B cell (primary cell): Measurements from ENCODE around the gene TBCCD1. TPM values are rescaled to one million over a fixed set of nuclear protein-coding genes. Genes with fewer than 3 reads are reported as not detected.
A peak's percentile ranks its signal among the peaks of the same experiment; 100 is the strongest.

ENCODE experiments used
- ATAC-seq: fragments of 200-7000 bp; cut with Tn5 transposase; one replicate; pipeline ENCODE4 v1.10.0; 2021; ENCODE audit warnings: low read depth, mild to moderate bottlenecking, moderate number of reproducible peaks, moderate library complexity
- CTCF ChIA-PET: fragments of 350-600 bp; sonication (Branson Sonifier 250); formaldehyde crosslinking; loops from one replicate; lab custom pipeline; 2021; ENCODE audit warnings: antibody characterized with exemption, inconsistent platforms; lab: Charles Lee
- POLR2A ChIA-PET: fragments of 350-600 bp; sonication (Branson Sonifier 250); formaldehyde crosslinking; loops from one replicate; lab custom pipeline; 2021; ENCODE audit warnings: antibody characterized with exemption; lab: Charles Lee
- DNase-seq: peaks from one replicate; pipeline ENCODE4 v3.0.0; 2013
- H2AFZ ChIP-seq: 2 replicates; pipeline ENCODE4 v1.6.1; 2012; ENCODE audit warnings: mild to moderate bottlenecking, low read depth, low read length; ENCODE audit not compliant: insufficient read depth, poor library complexity, severe bottlenecking
- H3K27ac ChIP-seq, 2 donors: 1 replicate in 1 of 2; 2 replicates in 1 of 2; pipeline ENCODE4 v1.5.1; 2012 to 2013; ENCODE audit warnings: low read length in 2 of 2, mild to moderate bottlenecking in 2 of 2, moderate library complexity in 1 of 2
- H3K27me3 ChIP-seq, 4 experiments: fragments of 200-600 bp in 1 of 4; sonication (generic) in 1 of 4; replicated peaks in 1 of 4; 1 replicate in 2 of 4; 2 replicates in 2 of 4; pipeline versions ENCODE4 v1.6.1 to v1.7.0; 2013 to 2016; ENCODE audit warnings: low read length in 3 of 4, mild to moderate bottlenecking in 2 of 4, mixed read lengths in 1 of 4, moderate library complexity in 1 of 4; ENCODE audit not compliant: insufficient read depth in 4 of 4, control insufficient read depth in 3 of 4; ENCODE audit errors: control extremely low read depth in 1 of 4
- H3K36me3 ChIP-seq, 2 experiments: replicated peaks in 1 of 2; 1 replicate in 1 of 2; 2 replicates in 1 of 2; pipeline versions ENCODE4 v1.6.1 to v1.7.1; 2013; ENCODE audit warnings: low read length in 1 of 2; ENCODE audit not compliant: insufficient read depth in 2 of 2, control insufficient read depth in 1 of 2; ENCODE audit errors: control extremely low read depth in 1 of 2, extremely low read depth in 1 of 2
- H3K4me1 ChIP-seq, 2 donors: fragments of 200-600 bp in 1 of 2; sonication (generic) in 1 of 2; 1 replicate in 1 of 2; 2 replicates in 1 of 2; pipeline versions ENCODE4 v1.5.1 to v1.6.1; 2013 to 2017; ENCODE audit warnings: low read length in 2 of 2; ENCODE audit not compliant: control insufficient read depth in 2 of 2, insufficient read depth in 2 of 2
- H3K4me2 ChIP-seq: replicated peaks from 2 replicates; pipeline ENCODE3; 2012; ENCODE audit warnings: mild to moderate bottlenecking, low read depth, low read length; ENCODE audit not compliant: poor library complexity, severe bottlenecking
- H3K4me3 ChIP-seq, 5 experiments: fragments of 200-600 bp in 1 of 5; sonication (generic) in 1 of 5; 1 replicate in 3 of 5; 2 replicates in 2 of 5; pipeline versions ENCODE4 v1.5.1 to v1.7.0; 2011 to 2016; ENCODE audit warnings: low read length in 4 of 5, mild to moderate bottlenecking in 4 of 5, low read depth in 2 of 5, control low read depth in 1 of 5, moderate library complexity in 1 of 5; ENCODE audit not compliant: insufficient read depth in 1 of 5; ENCODE audit errors: control extremely low read depth in 1 of 5, extremely low read depth in 1 of 5
- H3K79me2 ChIP-seq: fragments of 200-600 bp; sonication (generic); one replicate; pipeline ENCODE4 v1.6.0; 2016; ENCODE audit warnings: low read length; ENCODE audit not compliant: control insufficient read depth, insufficient read depth
- H3K9ac ChIP-seq: fragments of 200-600 bp; sonication (generic); 2 replicates; pipeline ENCODE4 v1.6.1; 2017; ENCODE audit warnings: mild to moderate bottlenecking, low read length, moderate library complexity
- H3K9me3 ChIP-seq, 3 donors: one replicate each; pipeline versions ENCODE4 v1.6.1 to v1.7.1; 2013; ENCODE audit warnings: low read length in 2 of 3; ENCODE audit not compliant: control insufficient read depth in 2 of 3, insufficient read depth in 1 of 3; ENCODE audit errors: control extremely low read depth in 1 of 3
- H4K20me1 ChIP-seq: 2 replicates; pipeline ENCODE4 v1.6.0; 2012; ENCODE audit warnings: mild to moderate bottlenecking, low read length; ENCODE audit not compliant: insufficient read depth, control insufficient read depth, poor library complexity, severe bottlenecking
- H3K27ac Mint-ChIP-seq: one replicate; pipeline ENCODE4 v1.8.0; 2021; ENCODE audit warnings: mixed read lengths
- H3K27me3 Mint-ChIP-seq: one replicate; pipeline ENCODE4 v1.8.0; 2021; ENCODE audit warnings: mixed read lengths
- H3K4me1 Mint-ChIP-seq: one replicate; pipeline ENCODE4 v1.8.0; 2021; ENCODE audit warnings: mixed read lengths
- H3K4me3 Mint-ChIP-seq: one replicate; pipeline ENCODE4 v1.8.0; 2021; ENCODE audit warnings: mixed read lengths
- H3K9me3 Mint-ChIP-seq: one replicate; pipeline ENCODE4 v1.8.0; 2022; ENCODE audit warnings: mixed read lengths; ENCODE audit not compliant: insufficient read depth
- CTCF ChIP-seq: fragments of 200-600 bp; IDR thresholded peaks from one replicate; pipeline ENCODE4 v1.8.0; 2022; ENCODE audit warnings: antibody characterized with exemption, mild to moderate bottlenecking
- EZH2 ChIP-seq: IDR thresholded peaks from 2 replicates; pipeline ENCODE4 v1.6.1; 2012; ENCODE audit warnings: borderline replicate concordance, low read depth, mild to moderate bottlenecking, moderate library complexity, low read length; ENCODE audit not compliant: insufficient read depth, poor library complexity, severe bottlenecking
- WGBS: methylation state at CpG from one replicate; pipeline ENCODE4 v1.1.5; 2013; ENCODE audit warnings: missing lambda C conversion rate; ENCODE audit not compliant: insufficient coverage; 5-methylcytosine and 5-hydroxymethylcytosine counted together
- intact Hi-C: fragments of 100-400 bp; cut with micrococcal nuclease; formaldehyde crosslinking; loops from one replicate; pipeline ENCODE4 v1.10.0; 2022
- polyA plus RNA-seq: library from polyadenylated mRNA; depleted of rRNA; stranded (reverse); fragments of >200 nt; gene quantifications from 2 replicates; pipeline ENCODE4 v1.2.3, GENCODE V29; 2012
- total RNA-seq, 2 donors: library from RNA; stranded (reverse); fragments of 120-200 nt in 1 of 2; gene quantifications; 1 replicate in 1 of 2; 2 replicates in 1 of 2; pipeline versions ENCODE4 v1.2.3 to v1.2.4, GENCODE V29; 2013 to 2022

Gene TBCCD1
- total and polyA plus RNA-seq, 2 donors (not counting 1 experiment from before 2014, with no cell fraction given): 15.9 to 17.3 TPM

GRCh38 chr3:186614597-186615483 lies 47.7 kb upstream of the TBCCD1 start:
- H3K4me2 ChIP-seq: peak overlapping the region; percentile 58
- intact Hi-C loops: loop anchor here (1.0 to 5.0 kb wide), 5 partner anchors 44 to 552 kb away; partner anchors contain the start of genes DNAJB11 and RFC4
- POLR2A ChIA-PET: interaction anchor here (0.8 to 3.0 kb wide), 2 partner anchors 168 to 240 kb away, joined by 3 to 21 read pairs; partner anchors contain the start of gene EIF4A2
- TF ChIP-seq CTCF (peak; percentile 99), EZH2 (no peak)
- H3K4me3 ChIP-seq: peak overlapping the region in 1 of 5 experiments; percentile 31
- H3K9me3 ChIP-seq: no peaks in the 10 kb centered on the region
- ATAC-seq: peak; percentile 74
- no peaks in the 10 kb centered on the region for H3K79me2 ChIP-seq
- DNase-seq: peak; percentile 85
- peaks cover 19% of the 10 kb centered on the region in 2 donors for H3K4me1 ChIP-seq
- CTCF ChIA-PET: interaction anchor here (0.6 to 11.3 kb wide), 56 partner anchors 8 to 679 kb away, joined by 3 to 237 read pairs (median 4); partner anchors contain the start of genes CRYGS, EIF4A2 and HRG
- no peak overlapping the region for H3K4me3 Mint-ChIP-seq
- H3K9me3 Mint-ChIP-seq: no peaks in the 10 kb centered on the region
- H3K27me3 Mint-ChIP-seq: peaks cover 51% of the 10 kb centered on the region
- H4K20me1 ChIP-seq: no peaks in the 10 kb centered on the region
- H3K36me3 ChIP-seq: no peaks in the 10 kb centered on the region
- H3K27ac ChIP-seq: no peak overlapping the region
- no peak overlapping the region for H3K27ac Mint-ChIP-seq
- 34% methylated on average over 12 of the region's 16 CpGs for WGBS
- H3K27me3 ChIP-seq: peaks cover 0 to 36% (median 9%) of the 10 kb centered on the region in 4 experiments
- peak overlapping the region; percentile 11 for H2AFZ ChIP-seq
- peaks cover 13% of the 10 kb centered on the region for H3K4me1 Mint-ChIP-seq
- peak overlapping the region; percentile 37 for H3K9ac ChIP-seq
